Body of pancreas (tissue), 4 donors: ENCODE results near the gene CLSTN1. TPM values are rescaled to one million over a fixed set of nuclear protein-coding genes. Genes with fewer than 3 reads are reported as not detected.

Experiments
- ATAC-seq: fragments of 150-250 bp; one replicate; pipeline ENCODE4 v1.9.1; 2016
- DNase-seq, 4 donors: peaks; one replicate each; pipeline ENCODE4 v3.0.0-alpha.2; 2019
- H3K27ac ChIP-seq, 4 donors: fragments of 200-600 bp; sonication (generic); 1 replicate in 3 of 4; 2 replicates in 1 of 4; pipeline versions ENCODE4 v1.5.1 to v1.6.1; 2016 to 2019; ENCODE audit warnings: mild to moderate bottlenecking in 1 of 4, mixed read lengths in 1 of 4, moderate library complexity in 1 of 4
- H3K27me3 ChIP-seq, 2 donors: fragments of 200-600 bp; sonication (generic); one replicate each; pipeline ENCODE4 v1.6.0; 2016; ENCODE audit warnings: mild to moderate bottlenecking in 1 of 2
- H3K36me3 ChIP-seq, 2 donors: fragments of 200-600 bp; sonication (generic); replicated peaks in 1 of 2; 2 replicates each; pipeline ENCODE4 v1.5.1; 2016; ENCODE audit warnings: low read depth in 2 of 2; ENCODE audit not compliant: insufficient read depth in 1 of 2
- H3K4me1 ChIP-seq: fragments of 200-600 bp; sonication (generic); one replicate; pipeline ENCODE4 v1.6.0; 2016
- H3K4me3 ChIP-seq, 2 donors: fragments of 200-600 bp; sonication (generic); 1 replicate in 1 of 2; 2 replicates in 1 of 2; pipeline ENCODE4 v1.5.1; 2016 to 2019
- H3K9me3 ChIP-seq, 3 donors: fragments of 200-600 bp; sonication (generic); 1 replicate in 2 of 3; 2 replicates in 1 of 3; pipeline ENCODE4 v1.5.1; 2016
- POLR2A ChIP-seq, 3 donors: fragments of 450-650 bp; IDR thresholded peaks; one replicate each; pipeline ENCODE4 v1.6.1; 2016; ENCODE audit warnings: antibody characterized with exemption in 3 of 3, mild to moderate bottlenecking in 2 of 3
- WGBS, 2 donors: methylation state at CpG; one replicate each; pipeline ENCODE4 v1.1.5; 2017; 5-methylcytosine and 5-hydroxymethylcytosine counted together
- intact Hi-C: fragments of 100-400 bp; cut with DNase I; formaldehyde crosslinking; loops from one replicate; pipeline ENCODE4 v1.15.1; 2023
- total RNA-seq, 2 donors: library from RNA; depleted of rRNA; stranded (reverse); fragments of >200 nt; gene quantifications; one replicate each; pipeline ENCODE4 v1.1.0, GENCODE V29; 2016
- TF ChIP-seq, protein P1 (sequence below), 7 experiments: fragments of 450-650 bp in 4 of 7; fragments of 200-600 bp in 3 of 7; sonication (generic) in 3 of 7; IDR thresholded peaks; one replicate each; pipeline ENCODE4 v1.5.1; 2016 to 2019; ENCODE audit warnings: antibody characterized with exemption in 7 of 7

Gene CLSTN1
- total RNA-seq, 2 donors from 2014 or later = 60.2 to 64.6 TPM

DNA sequence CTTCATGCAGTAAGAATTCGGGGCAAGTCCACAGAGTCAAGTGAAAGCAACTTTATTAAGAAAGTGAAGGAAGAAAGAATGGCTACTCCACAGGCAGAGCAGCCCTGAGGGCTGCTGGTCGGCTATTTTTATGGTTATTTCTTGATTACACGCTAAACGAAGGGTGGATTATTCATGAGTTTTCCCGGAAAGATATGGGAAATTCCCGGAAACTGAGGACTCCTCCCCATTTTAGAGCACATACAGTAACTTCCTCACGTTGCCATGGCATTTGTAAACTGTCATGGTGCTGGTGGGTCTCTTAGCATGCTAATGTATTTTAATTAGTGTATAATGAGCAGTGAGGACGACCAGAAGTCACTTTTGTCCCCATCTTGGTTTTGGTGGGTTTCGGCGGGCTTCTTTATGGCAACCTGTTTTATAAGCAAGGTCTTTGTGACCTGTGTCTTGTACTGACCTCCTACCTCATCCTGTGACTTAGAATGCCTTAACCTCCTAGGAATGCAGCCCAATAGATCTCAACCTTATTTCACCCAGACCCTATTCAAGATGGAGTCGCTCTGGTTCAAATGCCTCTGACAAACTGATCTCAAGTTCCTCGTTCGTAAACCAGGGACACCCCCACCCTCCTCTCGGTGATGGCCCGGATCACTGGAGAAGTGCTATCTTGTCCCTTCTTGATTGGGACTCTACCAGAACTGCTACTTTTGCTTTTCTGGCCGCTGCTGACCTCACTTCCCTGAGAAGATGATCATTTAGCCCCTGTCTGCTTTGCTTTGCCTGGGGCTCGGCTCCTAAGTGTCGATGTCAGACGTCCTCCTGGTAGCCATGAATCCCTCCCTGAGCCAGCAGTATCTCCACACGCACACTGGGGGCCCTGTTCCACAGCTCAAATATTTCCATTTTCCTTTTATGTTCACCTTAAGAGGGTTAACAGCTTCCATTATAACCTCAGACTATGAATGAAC is 48.8 kb downstream of the CLSTN1 start:
- Histone ChIP-seq H3K9me3 (no peaks in the 10 kb centered on the region), H3K36me3 (peaks cover 0 to 7% of the 10 kb centered on the region in 2 donors), H3K27ac (no peak overlapping the region), H3K4me3 (no peak overlapping the region), H3K27me3 (no peaks in the 10 kb centered on the region), H3K4me1 (no peaks in the 10 kb centered on the region)
- no peak for TF ChIP-seq POLR2A (IDR thresholded peaks at IDR 0.05)
- TF ChIP-seq, protein P1, sequence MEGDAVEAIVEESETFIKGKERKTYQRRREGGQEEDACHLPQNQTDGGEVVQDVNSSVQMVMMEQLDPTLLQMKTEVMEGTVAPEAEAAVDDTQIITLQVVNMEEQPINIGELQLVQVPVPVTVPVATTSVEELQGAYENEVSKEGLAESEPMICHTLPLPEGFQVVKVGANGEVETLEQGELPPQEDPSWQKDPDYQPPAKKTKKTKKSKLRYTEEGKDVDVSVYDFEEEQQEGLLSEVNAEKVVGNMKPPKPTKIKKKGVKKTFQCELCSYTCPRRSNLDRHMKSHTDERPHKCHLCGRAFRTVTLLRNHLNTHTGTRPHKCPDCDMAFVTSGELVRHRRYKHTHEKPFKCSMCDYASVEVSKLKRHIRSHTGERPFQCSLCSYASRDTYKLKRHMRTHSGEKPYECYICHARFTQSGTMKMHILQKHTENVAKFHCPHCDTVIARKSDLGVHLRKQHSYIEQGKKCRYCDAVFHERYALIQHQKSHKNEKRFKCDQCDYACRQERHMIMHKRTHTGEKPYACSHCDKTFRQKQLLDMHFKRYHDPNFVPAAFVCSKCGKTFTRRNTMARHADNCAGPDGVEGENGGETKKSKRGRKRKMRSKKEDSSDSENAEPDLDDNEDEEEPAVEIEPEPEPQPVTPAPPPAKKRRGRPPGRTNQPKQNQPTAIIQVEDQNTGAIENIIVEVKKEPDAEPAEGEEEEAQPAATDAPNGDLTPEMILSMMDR (IDR thresholded peaks at IDR 0.05) = no peak
- WGBS, 2 donors = 91 to 93% methylated on average over 20 of the region's 20 CpGs
- DNase-seq (no peak), ATAC-seq (no peak)
- intact Hi-C loops = no loop called here

DNA sequence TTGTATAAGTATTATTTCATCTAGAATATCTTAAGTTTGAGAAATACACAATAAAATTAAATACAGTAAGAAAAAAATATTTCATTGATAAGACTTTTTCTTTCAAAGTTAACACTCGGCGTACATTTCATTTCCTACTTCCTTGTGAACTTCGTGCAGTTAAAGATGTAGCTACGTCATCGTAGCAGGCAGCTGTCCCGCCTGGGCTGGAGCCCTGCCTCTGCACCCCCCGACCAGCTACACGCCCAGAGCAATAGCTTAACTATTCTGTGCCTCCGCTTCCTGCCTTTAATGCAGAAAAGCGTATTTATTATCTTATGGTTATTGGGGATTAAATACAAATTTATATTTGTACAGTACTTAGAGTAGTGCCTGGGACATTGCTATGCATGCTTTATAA is 53.5 kb downstream of the CLSTN1 start:
- no peaks in the 10 kb centered on the region for H3K4me1 ChIP-seq
- ATAC-seq (no peak), DNase-seq (no peak)
- no peak overlapping the region for H3K27ac ChIP-seq
- no peaks in the 10 kb centered on the region for H3K27me3 ChIP-seq
- H3K4me3 ChIP-seq = no peak overlapping the region
- peaks cover 0 to 7% of the 10 kb centered on the region in 2 donors for H3K36me3 ChIP-seq
- H3K9me3 ChIP-seq = no peaks in the 10 kb centered on the region
- TF ChIP-seq POLR2A (IDR thresholded peaks at IDR 0.05) = no peak
- TF ChIP-seq, protein P1 (IDR thresholded peaks at IDR 0.05) = no peak
- intact Hi-C loops = no loop called here
- WGBS, 2 donors = 72 to 79% methylated on average over 10 of the region's 10 CpGs

GRCh38 chr1:9768983-9769382 is 54.8 kb downstream of the CLSTN1 start:
- H3K9me3 ChIP-seq = no peaks in the 10 kb centered on the region
- TF ChIP-seq POLR2A (IDR thresholded peaks at IDR 0.05) = no peak
- H3K27ac ChIP-seq = no peak overlapping the region
- DNase-seq (no peak), ATAC-seq (no peak)
- H3K4me1 ChIP-seq = no peaks in the 10 kb centered on the region
- WGBS, 2 donors = 85 to 95% methylated on average over 3 of the region's 3 CpGs
- intact Hi-C loops = no loop called here
- H3K36me3 ChIP-seq = peaks cover 0 to 7% of the 10 kb centered on the region in 2 donors
- H3K4me3 ChIP-seq = no peak overlapping the region
- H3K27me3 ChIP-seq = no peaks in the 10 kb centered on the region

GRCh38 chr1:9767964-9768668 is 55.6 kb downstream of the CLSTN1 start:
- H3K9me3 ChIP-seq = no peaks in the 10 kb centered on the region
- intact Hi-C loops = no loop called here
- no peaks in the 10 kb centered on the region for H3K27me3 ChIP-seq
- no peak for DNase-seq
- WGBS, 2 donors = 87 to 90% methylated on average over 11 to 14 of the region's 24 CpGs
- H3K27ac ChIP-seq = no peak overlapping the region
- peaks cover 0 to 7% of the 10 kb centered on the region in 2 donors for H3K36me3 ChIP-seq
- no peak overlapping the region for H3K4me3 ChIP-seq
- H3K4me1 ChIP-seq = no peaks in the 10 kb centered on the region
- ATAC-seq = no peak
- TF ChIP-seq, protein P1 (IDR thresholded peaks at IDR 0.05) = no peak
- no peak for TF ChIP-seq POLR2A (IDR thresholded peaks at IDR 0.05)

DNA sequence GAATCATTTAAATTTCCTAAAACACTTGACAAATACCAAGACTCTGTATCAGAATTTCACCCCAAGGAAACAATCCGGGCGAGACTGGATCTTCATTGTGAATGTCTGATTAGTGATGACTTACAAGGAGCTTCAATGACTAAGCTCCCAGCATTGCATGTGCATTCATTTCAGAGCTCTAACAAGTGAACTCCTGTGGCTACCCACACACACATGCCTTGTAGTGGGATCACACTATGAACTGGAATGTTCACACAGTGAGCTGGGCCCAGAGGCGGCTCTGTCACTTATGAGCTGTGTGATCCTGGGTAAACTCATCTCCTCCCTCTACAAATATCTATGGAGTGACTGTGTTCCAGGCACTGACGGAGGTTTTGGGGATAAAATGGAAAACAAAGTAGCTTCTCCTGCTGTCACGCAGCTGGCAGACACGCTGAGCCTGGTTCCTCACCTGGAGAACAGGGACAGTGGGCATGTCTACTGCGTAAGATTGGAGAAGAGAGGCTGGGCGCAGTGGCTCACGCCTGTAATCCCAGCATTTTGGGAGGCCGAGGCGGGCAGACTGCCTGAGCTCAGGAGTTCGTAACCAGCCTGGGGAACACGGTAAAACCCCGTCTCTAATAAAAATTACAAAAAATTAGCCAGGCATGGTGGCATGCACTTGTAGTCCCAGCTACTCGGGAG is 56.9 kb downstream of the CLSTN1 start:
- ATAC-seq (no peak), DNase-seq (peak in 1 of 4 donors; percentile 12)
- Histone ChIP-seq H3K27ac (no peak overlapping the region), H3K4me3 (no peak overlapping the region), H3K9me3 (no peaks in the 10 kb centered on the region), H3K36me3 (no peaks in the 10 kb centered on the region), H3K4me1 (no peaks in the 10 kb centered on the region), H3K27me3 (no peaks in the 10 kb centered on the region)
- 95 to 98% methylated on average over 13 to 15 of the region's 15 CpGs for WGBS, 2 donors
- TF ChIP-seq, protein P1 (IDR thresholded peaks at IDR 0.05) = no peak
- TF ChIP-seq POLR2A (IDR thresholded peaks at IDR 0.05) = no peak
- intact Hi-C loops = no loop called here
